IMR-90 (cell line): ENCODE data around the gene ITPR3. TPM values are rescaled to one million over a fixed set of nuclear protein-coding genes. Genes with fewer than 3 reads are reported as not detected.
A peak's percentile ranks its signal among the peaks of the same experiment; 100 is the strongest.

ENCODE experiments used
- ATAC-seq: fragments of 200-7000 bp; cut with Tn5 transposase; 2 replicates; pipeline ENCODE4 v1.9.1; 2020; ENCODE audit warnings: low read depth, mild to moderate bottlenecking, moderate library complexity
- BruUV-seq: library from RNA; stranded (reverse); fragments of 400-500 nt; replicated peaks from 2 replicates; lab custom pipeline; 2021; lab: Mats Ljungman, UMichigan
- CTCF ChIA-PET: fragments of 300-600 bp; formaldehyde crosslinking; extraction: SDS; loops from one replicate; lab custom pipeline; 2021; ENCODE audit warnings: antibody characterized with exemption; lab: Yijun Ruan, JAX
- POLR2A ChIA-PET: fragments of 300-600 bp; sonication (Branson Sonifier 250); formaldehyde crosslinking; loops from one replicate; lab custom pipeline; 2022; ENCODE audit warnings: antibody characterized with exemption; ENCODE audit not compliant: unreplicated experiment; lab: Charles Lee
- DNase-seq: peaks from one replicate; pipeline ENCODE4 v3.0.0; 2013
- H2AFZ ChIP-seq: replicated peaks from 2 replicates; pipeline ENCODE3; 2013; ENCODE audit warnings: low read length, mild to moderate bottlenecking; ENCODE audit not compliant: poor library complexity
- H2AK5ac ChIP-seq: 2 replicates; pipeline ENCODE4 v1.6.1; 2013; ENCODE audit warnings: low read depth, low read length, inconsistent platforms
- H2AK9ac ChIP-seq: replicated peaks from 2 replicates; pipeline ENCODE3; 2013; ENCODE audit warnings: mild to moderate bottlenecking, low read depth, low read length, moderate library complexity; ENCODE audit not compliant: poor library complexity
- H2BK120ac ChIP-seq: 2 replicates; pipeline ENCODE4 v1.6.1; 2013; ENCODE audit warnings: low read depth, low read length, inconsistent platforms
- H2BK15ac ChIP-seq: 3 replicates; pipeline ENCODE4 v1.6.1; 2013; ENCODE audit warnings: low read depth, low read length, inconsistent platforms
- H2BK20ac ChIP-seq: 2 replicates; pipeline ENCODE4 v1.6.1; 2013; ENCODE audit warnings: low read depth, mild to moderate bottlenecking, inconsistent platforms, low read length, moderate library complexity
- H2BK5ac ChIP-seq: 2 replicates; pipeline ENCODE4 v1.6.1; 2013; ENCODE audit warnings: mild to moderate bottlenecking, low read depth, low read length, inconsistent platforms; ENCODE audit not compliant: poor library complexity, severe bottlenecking
- H3K14ac ChIP-seq: replicated peaks from 2 replicates; pipeline ENCODE4 v1.6.1; 2013; ENCODE audit warnings: low read depth, low read length, inconsistent platforms
- H3K18ac ChIP-seq: 2 replicates; pipeline ENCODE4 v1.6.1; 2013; ENCODE audit warnings: low read depth, low read length, control low read depth
- H3K23ac ChIP-seq: 2 replicates; pipeline ENCODE4 v1.6.1; 2013; ENCODE audit warnings: low read depth, low read length, inconsistent platforms
- H3K27ac ChIP-seq: 2 replicates; pipeline ENCODE4 v1.5.1; 2013; ENCODE audit warnings: mild to moderate bottlenecking, control low read depth, low read length; ENCODE audit not compliant: insufficient read depth
- H3K27me3 ChIP-seq: 2 replicates; pipeline ENCODE4 v1.6.1; 2013; ENCODE audit warnings: low read length; ENCODE audit not compliant: control insufficient read depth, insufficient read depth
- H3K36me3 ChIP-seq: 2 replicates; pipeline ENCODE4 v1.6.1; 2013; ENCODE audit warnings: low read length, mixed read lengths; ENCODE audit not compliant: control insufficient read depth, insufficient read depth
- H3K4ac ChIP-seq: 2 replicates; pipeline ENCODE4 v1.6.1; 2013; ENCODE audit warnings: low read depth, low read length, inconsistent platforms
- H3K4me1 ChIP-seq: 2 replicates; pipeline ENCODE4 v1.6.1; 2013; ENCODE audit warnings: low read length, mixed read lengths; ENCODE audit not compliant: control insufficient read depth, insufficient read depth
- H3K4me2 ChIP-seq: 2 replicates; pipeline ENCODE4 v1.6.1; 2013; ENCODE audit warnings: low read depth, mild to moderate bottlenecking, control low read depth, low read length, moderate library complexity
- H3K4me3 ChIP-seq: 2 replicates; pipeline ENCODE4 v1.5.1; 2013; ENCODE audit warnings: low read depth, mild to moderate bottlenecking, control low read depth, low read length, moderate library complexity; ENCODE audit not compliant: insufficient read depth
- H3K56ac ChIP-seq: 2 replicates; pipeline ENCODE4 v1.6.1; 2013; ENCODE audit warnings: low read length, inconsistent platforms; ENCODE audit not compliant: insufficient read depth; ENCODE audit errors: extremely low read depth
- H3K79me1 ChIP-seq, 2 experiments: 2 replicates each; pipeline ENCODE4 v1.6.1; 2013; ENCODE audit warnings: low read length in 2 of 2, inconsistent platforms in 1 of 2, low read depth in 1 of 2
- H3K9ac ChIP-seq: 2 replicates; pipeline ENCODE4 v1.6.1; 2013; ENCODE audit warnings: low read depth, low read length, control low read depth
- H3K9me1 ChIP-seq: 2 replicates; pipeline ENCODE4 v1.6.1; 2013; ENCODE audit warnings: low read length, inconsistent platforms; ENCODE audit not compliant: insufficient read depth
- H3K9me3 ChIP-seq: 2 replicates; pipeline ENCODE4 v1.6.1; 2013; ENCODE audit warnings: low read length; ENCODE audit not compliant: control insufficient read depth, insufficient read depth
- H4K20me1 ChIP-seq: 2 replicates; pipeline ENCODE4 v1.6.1; 2013; ENCODE audit warnings: low read length, inconsistent platforms; ENCODE audit not compliant: insufficient read depth
- H4K5ac ChIP-seq: 2 replicates; pipeline ENCODE4 v1.6.1; 2013; ENCODE audit warnings: mild to moderate bottlenecking, low read depth, low read length, control low read depth
- H4K8ac ChIP-seq, 2 experiments: 2 replicates each; pipeline ENCODE4 v1.6.1; 2013; ENCODE audit warnings: low read depth in 2 of 2, low read length in 2 of 2, control low read depth in 1 of 2, inconsistent platforms in 1 of 2
- H4K91ac ChIP-seq: 2 replicates; pipeline ENCODE4 v1.6.1; 2013; ENCODE audit warnings: low read depth, low read length, inconsistent platforms; ENCODE audit not compliant: insufficient read depth
- BHLHE40 ChIP-seq: fragments of 150-350 bp; IDR thresholded peaks from 2 replicates; pipeline ENCODE4 v1.6.1; 2016; ENCODE audit warnings: mild to moderate bottlenecking, low read depth, low read length
- CEBPB ChIP-seq: IDR thresholded peaks from 2 replicates; pipeline ENCODE4 v1.6.1; 2012; ENCODE audit warnings: low read depth, low read length, improper control_type of control experiment
- FOS ChIP-seq: fragments of 150-350 bp; IDR thresholded peaks from 2 replicates; pipeline ENCODE4 v1.6.1; 2016; ENCODE audit warnings: low read depth, low read length
- MAFK ChIP-seq: IDR thresholded peaks from 2 replicates; pipeline ENCODE4 v1.6.1; 2012; ENCODE audit warnings: low read depth, low read length, improper control_type of control experiment
- MAZ ChIP-seq: IDR thresholded peaks from 2 replicates; pipeline ENCODE4 v1.6.1; 2012; ENCODE audit warnings: low read depth, mild to moderate bottlenecking, low read length, improper control_type of control experiment, moderate library complexity, borderline replicate concordance
- MXI1 ChIP-seq: IDR thresholded peaks from 2 replicates; pipeline ENCODE4 v1.6.1; 2012; ENCODE audit warnings: low read depth, mild to moderate bottlenecking, low read length, moderate library complexity, borderline replicate concordance
- NFE2L2 ChIP-seq: fragments of 150-350 bp; IDR thresholded peaks from 2 replicates; pipeline ENCODE4 v1.6.1; 2016; ENCODE audit warnings: low read depth, mild to moderate bottlenecking, low read length
- POLR2A ChIP-seq: IDR thresholded peaks from 2 replicates; pipeline ENCODE4 v1.6.1; 2012; ENCODE audit warnings: mild to moderate bottlenecking, low read depth, low read length
- RAD21 ChIP-seq: IDR thresholded peaks from 2 replicates; pipeline ENCODE4 v1.6.1; 2012; ENCODE audit warnings: low read length, improper control_type of control experiment
- RCOR1 ChIP-seq: IDR thresholded peaks from 2 replicates; pipeline ENCODE4 v1.6.1; 2012; ENCODE audit warnings: mild to moderate bottlenecking, low read length, improper control_type of control experiment; ENCODE audit not compliant: insufficient replicate concordance
- RFX5 ChIP-seq: IDR thresholded peaks from 2 replicates; pipeline ENCODE4 v1.8.0; 2012; ENCODE audit warnings: low read depth, mild to moderate bottlenecking, low read length, moderate library complexity
- SMC3 ChIP-seq: fragments of 150-350 bp; IDR thresholded peaks from 2 replicates; pipeline ENCODE4 v1.6.1; 2016; ENCODE audit warnings: low read depth, mild to moderate bottlenecking, antibody characterized with exemption, low read length, moderate library complexity
- WGBS, 2 experiments: methylation state at CpG; one replicate each; pipeline versions ENCODE4 v1.1.5 to v1.1.7; 2013; ENCODE audit warnings: missing lambda C conversion rate in 2 of 2; ENCODE audit not compliant: insufficient read length in 1 of 2; ENCODE audit errors: extremely low coverage in 2 of 2; 5-methylcytosine and 5-hydroxymethylcytosine counted together
- dilution Hi-C: fragments of 300-500 bp; cut with HindIII; formaldehyde crosslinking; loops from one replicate; pipeline ENCODE4 v1.14.3; 2018; ENCODE audit warnings: low sequenced_read_pairs; ENCODE audit not compliant: unreplicated experiment
- in situ Hi-C: fragments of 300-500 bp; cut with MboI; formaldehyde crosslinking; loops from 3 replicates; pipeline ENCODE4 v1.14.3; 2019; ENCODE audit warnings: low sequenced_read_pairs, inconsistent platforms, mixed read lengths
- intact Hi-C: fragments of 100-400 bp; cut with micrococcal nuclease; formaldehyde crosslinking; loops from 2 replicates; pipeline ENCODE4 v1.10.0; 2022
- polyA plus RNA-seq, 3 experiments: library from polyadenylated mRNA; depleted of rRNA; stranded (reverse); fragments of >200 nt; gene quantifications; 2 replicates each; pipeline ENCODE4 v1.2.3, GENCODE V29; 2012; ENCODE audit warnings: low replicate concordance in 1 of 3
- total RNA-seq: library from RNA; depleted of rRNA; stranded (reverse); fragments of >200 nt; gene quantifications from 2 replicates; pipeline ENCODE4 v1.2.3, GENCODE V29; 2012
- TF ChIP-seq, protein P1 (sequence below): conservative IDR thresholded peaks from 2 replicates; pipeline ENCODE4 v1.5.1; 2012; ENCODE audit warnings: mild to moderate bottlenecking, low read depth, low read length, improper control_type of control experiment
- TF ChIP-seq, protein P2 (sequence below): fragments of 150-350 bp; IDR thresholded peaks from 2 replicates; pipeline ENCODE4 v1.6.1; 2017; ENCODE audit warnings: mild to moderate bottlenecking, antibody characterized with exemption, low read length, low read depth

Gene ITPR3
- total and polyA plus RNA-seq, 2 of the 4 experiments (the other 2 are of a cell fraction), result 1.6 to 3.7 TPM

GRCh38 chr6:33610779-33611732, 10.1 kb upstream of the ITPR3 start:
- WGBS, 2 experiments, result 96% methylated on average over 4 of the region's 22 CpGs; no CpG with 5 or more reads in 1 of the 2 experiments
- H2AFZ ChIP-seq, result peak overlapping the region; percentile 63
- DNase-seq, result no peak
- H3K14ac ChIP-seq, result no peak overlapping the region
- no peak overlapping the region for H3K4me2 ChIP-seq
- intact Hi-C loops (no loop called here), in situ Hi-C loops (no loop called here), dilution Hi-C loops (no loop called here)
- no peak overlapping the region for H4K8ac ChIP-seq
- POLR2A ChIA-PET, result no interaction called here
- no peaks in the 10 kb centered on the region for H3K27me3 ChIP-seq
- no peak overlapping the region for H4K5ac ChIP-seq
- no peak overlapping the region for H2BK5ac ChIP-seq
- BruUV-seq, result no TSS peak
- H4K20me1 ChIP-seq, result no peaks in the 10 kb centered on the region
- no peaks in the 10 kb centered on the region for H3K9me3 ChIP-seq
- peaks cover 16% of the 10 kb centered on the region for H3K4me1 ChIP-seq
- no peak overlapping the region; the same call in 1 of the 2 replicates for H2BK120ac ChIP-seq
- H3K4ac ChIP-seq, result no peak overlapping the region
- CTCF ChIA-PET, result no interaction called here
- H3K27ac ChIP-seq, result no peak overlapping the region
- H2BK20ac ChIP-seq, result no peak overlapping the region
- H4K91ac ChIP-seq, result no peak overlapping the region
- H3K36me3 ChIP-seq, result no peaks in the 10 kb centered on the region
- ATAC-seq, result no peak
- peaks cover 18% of the 10 kb centered on the region; the same call in 1 of the 2 replicates for H3K9me1 ChIP-seq
- H2BK15ac ChIP-seq, result no peak overlapping the region; the same call in 2 of the 3 replicates
- peak overlapping the region; percentile 33 for H2AK9ac ChIP-seq
- H3K18ac ChIP-seq, result no peak overlapping the region
- no peaks in the 10 kb centered on the region for H3K79me1 ChIP-seq
- H3K9ac ChIP-seq, result no peak overlapping the region
- H3K56ac ChIP-seq, result no peak overlapping the region
- no peak overlapping the region for H2AK5ac ChIP-seq
- no peak overlapping the region for H3K4me3 ChIP-seq
- no peak overlapping the region for H3K23ac ChIP-seq
- TF ChIP-seq MAFK, result no peak
- TF ChIP-seq CEBPB, result no peak
- TF ChIP-seq, protein P1, sequence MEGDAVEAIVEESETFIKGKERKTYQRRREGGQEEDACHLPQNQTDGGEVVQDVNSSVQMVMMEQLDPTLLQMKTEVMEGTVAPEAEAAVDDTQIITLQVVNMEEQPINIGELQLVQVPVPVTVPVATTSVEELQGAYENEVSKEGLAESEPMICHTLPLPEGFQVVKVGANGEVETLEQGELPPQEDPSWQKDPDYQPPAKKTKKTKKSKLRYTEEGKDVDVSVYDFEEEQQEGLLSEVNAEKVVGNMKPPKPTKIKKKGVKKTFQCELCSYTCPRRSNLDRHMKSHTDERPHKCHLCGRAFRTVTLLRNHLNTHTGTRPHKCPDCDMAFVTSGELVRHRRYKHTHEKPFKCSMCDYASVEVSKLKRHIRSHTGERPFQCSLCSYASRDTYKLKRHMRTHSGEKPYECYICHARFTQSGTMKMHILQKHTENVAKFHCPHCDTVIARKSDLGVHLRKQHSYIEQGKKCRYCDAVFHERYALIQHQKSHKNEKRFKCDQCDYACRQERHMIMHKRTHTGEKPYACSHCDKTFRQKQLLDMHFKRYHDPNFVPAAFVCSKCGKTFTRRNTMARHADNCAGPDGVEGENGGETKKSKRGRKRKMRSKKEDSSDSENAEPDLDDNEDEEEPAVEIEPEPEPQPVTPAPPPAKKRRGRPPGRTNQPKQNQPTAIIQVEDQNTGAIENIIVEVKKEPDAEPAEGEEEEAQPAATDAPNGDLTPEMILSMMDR, result no peak
- TF ChIP-seq FOS, result no peak
- no peak for TF ChIP-seq BHLHE40
- TF ChIP-seq, protein P2, sequence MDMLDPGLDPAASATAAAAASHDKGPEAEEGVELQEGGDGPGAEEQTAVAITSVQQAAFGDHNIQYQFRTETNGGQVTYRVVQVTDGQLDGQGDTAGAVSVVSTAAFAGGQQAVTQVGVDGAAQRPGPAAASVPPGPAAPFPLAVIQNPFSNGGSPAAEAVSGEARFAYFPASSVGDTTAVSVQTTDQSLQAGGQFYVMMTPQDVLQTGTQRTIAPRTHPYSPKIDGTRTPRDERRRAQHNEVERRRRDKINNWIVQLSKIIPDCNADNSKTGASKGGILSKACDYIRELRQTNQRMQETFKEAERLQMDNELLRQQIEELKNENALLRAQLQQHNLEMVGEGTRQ, result no peak
- TF ChIP-seq NFE2L2, result no peak
- TF ChIP-seq MXI1, result no peak
- TF ChIP-seq RCOR1, result no peak
- TF ChIP-seq RFX5, result no peak
- no peak for TF ChIP-seq MAZ
- no peak for TF ChIP-seq SMC3
- TF ChIP-seq RAD21, result no peak
- no peak for TF ChIP-seq POLR2A
